Gastroesophageal sphincter (tissue), 3 donors: ENCODE measurements around the gene MDFIC2.

Experiments used
- CTCF ChIP-seq, 4 experiments: fragments of 200-600 bp in 2 of 4; fragments of 450-650 bp in 2 of 4; sonication (generic) in 1 of 4; IDR thresholded peaks; one replicate each; pipeline ENCODE4 v1.5.1; 2017 to 2019; ENCODE audit warnings: antibody characterized with exemption in 4 of 4, mild to moderate bottlenecking in 2 of 4, moderate library complexity in 2 of 4
- POLR2A ChIP-seq, 2 donors: fragments of 450-650 bp; IDR thresholded peaks; one replicate each; pipeline ENCODE4 v1.6.1; 2017; ENCODE audit warnings: antibody characterized with exemption in 2 of 2, mild to moderate bottlenecking in 2 of 2, moderate library complexity in 1 of 2

GRCh38 chr3:70150599-70150998 lies 161.8 kb downstream of the MDFIC2 start:
- no peak for TF ChIP-seq POLR2A (IDR thresholded peaks at IDR 0.05)
- no peak for TF ChIP-seq CTCF (IDR thresholded peaks at IDR 0.05)
